Lung (tissue), 12 donors: ENCODE data around the gene HLCS. TPM values are rescaled to one million over a fixed set of nuclear protein-coding genes. Genes with fewer than 3 reads are reported as not detected.

Experiments
- ATAC-seq: fragments of 200-7000 bp; cut with Tn5 transposase; one replicate; pipeline ENCODE4 v1.9.1; 2020; ENCODE audit warnings: moderate number of reproducible peaks; ENCODE audit not compliant: insufficient read depth, low FRiP score
- DNase-seq, 3 donors: peaks; one replicate each; pipeline ENCODE4 v3.0.0-alpha.2; 2013 to 2017
- H3K27ac ChIP-seq, 2 donors: one replicate each; pipeline ENCODE4 v1.5.1; 2013; ENCODE audit warnings: mild to moderate bottlenecking in 2 of 2, moderate library complexity in 2 of 2, control low read depth in 1 of 2, inconsistent platforms in 1 of 2, low read depth in 1 of 2, low read length in 1 of 2
- H3K27me3 ChIP-seq, 3 donors: one replicate each; pipeline ENCODE4 v1.5.1; 2013; ENCODE audit warnings: low read length in 2 of 3; ENCODE audit not compliant: control insufficient read depth in 3 of 3, insufficient read depth in 3 of 3
- H3K36me3 ChIP-seq, 4 donors: one replicate each; pipeline ENCODE4 v1.5.1; 2013; ENCODE audit warnings: low read length in 4 of 4, mild to moderate bottlenecking in 1 of 4, moderate library complexity in 1 of 4; ENCODE audit not compliant: control insufficient read depth in 4 of 4, insufficient read depth in 4 of 4
- H3K4me1 ChIP-seq, 5 donors: one replicate each; pipeline ENCODE4 v1.5.1; 2013; ENCODE audit warnings: low read length in 5 of 5, mild to moderate bottlenecking in 2 of 5, moderate library complexity in 1 of 5; ENCODE audit not compliant: control insufficient read depth in 5 of 5, insufficient read depth in 5 of 5
- H3K4me3 ChIP-seq: one replicate; pipeline ENCODE4 v1.5.1; 2013; ENCODE audit warnings: mild to moderate bottlenecking, control low read depth, moderate library complexity
- H3K9ac ChIP-seq, 2 donors: one replicate each; pipeline ENCODE4 v1.5.1; 2013; ENCODE audit warnings: low read length in 2 of 2, control low read depth in 1 of 2; ENCODE audit not compliant: insufficient read depth in 1 of 2
- H3K9me3 ChIP-seq, 4 donors: one replicate each; pipeline ENCODE4 v1.5.1; 2013; ENCODE audit warnings: low read length in 3 of 4, mild to moderate bottlenecking in 1 of 4, moderate library complexity in 1 of 4; ENCODE audit not compliant: control insufficient read depth in 4 of 4, insufficient read depth in 3 of 4
- WGBS, 2 donors: extraction: QIAGEN DNeasy Blood & Tissue Kit; methylation state at CpG; one replicate each; pipeline ENCODE4 v1.1.7; 2013; 5-methylcytosine and 5-hydroxymethylcytosine counted together
- polyA plus RNA-seq, 2 donors: library from polyadenylated mRNA; stranded (reverse); fragments of 200-250 nt; gene quantifications; one replicate each; pipeline ENCODE4 v1.2.1, GENCODE V29; 2013
- total RNA-seq, 2 donors: library from RNA; depleted of rRNA in 1 of 2; stranded (reverse); fragments of >200 nt in 1 of 2; gene quantifications; one replicate each; pipeline ENCODE4 v1.2.1, GENCODE V29; 2014 to 2021
- TF ChIP-seq, protein P1 (sequence below): IDR thresholded peaks from 2 replicates; pipeline ENCODE4 v1.5.1; 2012; ENCODE audit warnings: mild to moderate bottlenecking; ENCODE audit errors: control extremely low read depth, extremely low read depth
- donor health status: control.
- donor health status: control.
- donor health status: Bipolar disorder and iron deficiency.
- donor health status: healthy.
- donor health status: DM: yes; HTN: yes; CAD: no.

HLCS gene
- total and polyA plus RNA-seq, 4 donors = 5.0 to 28.8 (median 17.5) TPM

DNA sequence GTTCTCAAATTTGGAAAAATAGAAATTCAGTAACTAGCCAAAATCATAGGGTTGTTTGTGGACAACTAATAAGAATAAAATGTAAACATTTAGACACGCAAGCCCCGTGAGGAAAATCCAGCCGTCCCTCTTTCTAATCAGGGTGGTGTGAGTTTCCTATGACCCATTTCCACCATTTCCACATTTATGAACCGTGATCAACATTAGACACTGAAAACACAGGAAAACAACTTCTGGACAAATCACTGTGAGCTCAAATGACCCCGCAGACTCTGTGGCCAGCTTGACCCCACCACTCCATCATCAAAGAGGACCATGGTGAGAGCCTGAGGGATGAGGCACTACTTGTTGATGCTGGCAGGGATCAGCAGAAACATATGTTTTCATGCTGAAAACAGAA lies 166.6 kb downstream of the HLCS start:
- Histone ChIP-seq H3K4me1 (no peaks in the 10 kb centered on the region), H3K27me3 (no peaks in the 10 kb centered on the region), H3K9me3 (peaks cover 3 to 8% (median 6%) of the 10 kb centered on the region in 4 donors), H3K27ac (no peak overlapping the region), H3K36me3 (peaks cover 0 to 3% (median 0%) of the 10 kb centered on the region in 4 donors), H3K9ac (no peak overlapping the region), H3K4me3 (no peak overlapping the region)
- TF ChIP-seq, protein P1, sequence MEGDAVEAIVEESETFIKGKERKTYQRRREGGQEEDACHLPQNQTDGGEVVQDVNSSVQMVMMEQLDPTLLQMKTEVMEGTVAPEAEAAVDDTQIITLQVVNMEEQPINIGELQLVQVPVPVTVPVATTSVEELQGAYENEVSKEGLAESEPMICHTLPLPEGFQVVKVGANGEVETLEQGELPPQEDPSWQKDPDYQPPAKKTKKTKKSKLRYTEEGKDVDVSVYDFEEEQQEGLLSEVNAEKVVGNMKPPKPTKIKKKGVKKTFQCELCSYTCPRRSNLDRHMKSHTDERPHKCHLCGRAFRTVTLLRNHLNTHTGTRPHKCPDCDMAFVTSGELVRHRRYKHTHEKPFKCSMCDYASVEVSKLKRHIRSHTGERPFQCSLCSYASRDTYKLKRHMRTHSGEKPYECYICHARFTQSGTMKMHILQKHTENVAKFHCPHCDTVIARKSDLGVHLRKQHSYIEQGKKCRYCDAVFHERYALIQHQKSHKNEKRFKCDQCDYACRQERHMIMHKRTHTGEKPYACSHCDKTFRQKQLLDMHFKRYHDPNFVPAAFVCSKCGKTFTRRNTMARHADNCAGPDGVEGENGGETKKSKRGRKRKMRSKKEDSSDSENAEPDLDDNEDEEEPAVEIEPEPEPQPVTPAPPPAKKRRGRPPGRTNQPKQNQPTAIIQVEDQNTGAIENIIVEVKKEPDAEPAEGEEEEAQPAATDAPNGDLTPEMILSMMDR = no peak
- ATAC-seq (no peak), DNase-seq (no peak)
- WGBS, 2 donors = 75 to 78% methylated on average over 5 of the region's 5 CpGs

DNA sequence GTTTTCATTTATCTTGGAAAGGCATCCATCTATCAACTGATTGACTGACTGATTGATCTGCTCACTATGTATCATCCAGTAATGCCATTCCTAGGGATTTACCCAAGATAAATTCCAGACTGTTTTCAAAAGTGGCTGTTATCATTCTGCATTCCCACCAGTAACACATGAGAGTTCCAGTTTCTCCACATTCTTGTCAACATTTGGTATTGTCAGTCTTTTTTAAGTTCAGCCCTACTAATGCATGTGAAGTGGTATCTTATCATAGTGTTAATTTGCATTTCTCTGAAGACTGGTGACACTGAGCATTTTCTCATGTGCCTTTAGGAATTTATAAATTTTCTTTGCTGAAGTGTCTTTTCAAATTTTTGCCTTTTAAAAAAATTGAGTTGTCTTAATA lies 168.0 kb downstream of the HLCS start:
- Histone ChIP-seq H3K4me3 (no peak overlapping the region), H3K27ac (no peak overlapping the region), H3K9me3 (peaks cover 3 to 8% (median 6%) of the 10 kb centered on the region in 4 donors), H3K36me3 (peaks cover 0 to 3% (median 0%) of the 10 kb centered on the region in 4 donors), H3K27me3 (no peaks in the 10 kb centered on the region), H3K9ac (no peak overlapping the region), H3K4me1 (no peaks in the 10 kb centered on the region)
- DNase-seq (no peak), ATAC-seq (no peak)
- TF ChIP-seq, protein P1 = no peak

- DNase-seq = no peak
- no peak overlapping the region for H3K4me3 ChIP-seq
- H3K9ac ChIP-seq = no peak overlapping the region
- H3K9me3 ChIP-seq = peaks cover 3 to 8% (median 5%) of the 10 kb centered on the region in 4 donors
- TF ChIP-seq, protein P1 = no peak
- 95 to 99% methylated on average over 2 of the region's 2 CpGs for WGBS, 2 donors
- no peak overlapping the region for H3K27ac ChIP-seq
- peaks cover 0 to 3% (median 0%) of the 10 kb centered on the region in 5 donors for H3K4me1 ChIP-seq
- no peaks in the 10 kb centered on the region for H3K36me3 ChIP-seq
- no peaks in the 10 kb centered on the region for H3K27me3 ChIP-seq
- no peak for ATAC-seq
These were observed 170.4 kb downstream of the HLCS start for GRCh38 chr21:36796070-36796469.

DNA sequence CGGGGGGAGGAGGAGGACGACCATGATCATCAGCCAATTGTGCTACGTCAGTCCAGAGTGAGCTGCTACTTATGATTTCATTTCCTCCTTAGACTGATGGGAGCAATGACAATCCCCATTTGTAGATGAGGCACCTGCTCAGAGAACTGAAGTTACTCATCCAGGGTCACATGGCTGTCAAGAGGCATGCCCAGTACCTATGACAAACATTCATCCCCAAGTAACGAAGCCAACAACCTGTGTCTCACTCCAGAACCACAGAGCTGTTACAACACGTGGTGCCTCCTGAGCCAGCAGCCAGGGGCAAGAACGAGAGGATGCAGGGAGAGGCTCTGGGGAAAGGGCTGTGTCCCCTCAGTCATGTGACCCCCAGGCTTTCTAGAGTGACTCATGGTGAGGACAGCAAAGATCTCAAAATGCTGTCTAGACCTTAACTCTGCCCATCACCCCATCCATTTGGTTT lies 173.9 kb downstream of the HLCS start:
- no peak overlapping the region for H3K9ac ChIP-seq
- no peaks in the 10 kb centered on the region for H3K36me3 ChIP-seq
- DNase-seq (no peak), ATAC-seq (no peak)
- H3K27ac ChIP-seq = no peak overlapping the region
- TF ChIP-seq, protein P1 = no peak
- WGBS, 2 donors = 82 to 84% methylated on average over 6 of the region's 6 CpGs
- peaks cover under 1 to 4% (median 4%) of the 10 kb centered on the region in 4 donors for H3K9me3 ChIP-seq
- peaks cover 0 to 9% (median 0%) of the 10 kb centered on the region in 5 donors for H3K4me1 ChIP-seq
- no peaks in the 10 kb centered on the region for H3K27me3 ChIP-seq
- no peak overlapping the region for H3K4me3 ChIP-seq
